ENCODE data around the gene MYCBP. TPM values are rescaled to one million over a fixed set of nuclear protein-coding genes. Genes with fewer than 3 reads are reported as not detected.

MYCBP gene
- total RNA-seq, 6 experiments from 2014 or later, result 28.4 to 43.7 (median 36.3) TPM

- Mint-ChIP-seq H3K27me3 (ENCODE audit: insufficient read depth) (peaks cover 39% of the 10 kb centered on the region), H3K4me3 (no peak overlapping the region), H3K36me3 (ENCODE audit: low read depth) (no peaks in the 10 kb centered on the region), H3K4me1 (ENCODE audit: low read depth) (no peaks in the 10 kb centered on the region), H3K27ac (no peak overlapping the region), H3K9me3 (no peaks in the 10 kb centered on the region)
- DNase-seq, result no peak
- TF ChIP-seq, protein P1, sequence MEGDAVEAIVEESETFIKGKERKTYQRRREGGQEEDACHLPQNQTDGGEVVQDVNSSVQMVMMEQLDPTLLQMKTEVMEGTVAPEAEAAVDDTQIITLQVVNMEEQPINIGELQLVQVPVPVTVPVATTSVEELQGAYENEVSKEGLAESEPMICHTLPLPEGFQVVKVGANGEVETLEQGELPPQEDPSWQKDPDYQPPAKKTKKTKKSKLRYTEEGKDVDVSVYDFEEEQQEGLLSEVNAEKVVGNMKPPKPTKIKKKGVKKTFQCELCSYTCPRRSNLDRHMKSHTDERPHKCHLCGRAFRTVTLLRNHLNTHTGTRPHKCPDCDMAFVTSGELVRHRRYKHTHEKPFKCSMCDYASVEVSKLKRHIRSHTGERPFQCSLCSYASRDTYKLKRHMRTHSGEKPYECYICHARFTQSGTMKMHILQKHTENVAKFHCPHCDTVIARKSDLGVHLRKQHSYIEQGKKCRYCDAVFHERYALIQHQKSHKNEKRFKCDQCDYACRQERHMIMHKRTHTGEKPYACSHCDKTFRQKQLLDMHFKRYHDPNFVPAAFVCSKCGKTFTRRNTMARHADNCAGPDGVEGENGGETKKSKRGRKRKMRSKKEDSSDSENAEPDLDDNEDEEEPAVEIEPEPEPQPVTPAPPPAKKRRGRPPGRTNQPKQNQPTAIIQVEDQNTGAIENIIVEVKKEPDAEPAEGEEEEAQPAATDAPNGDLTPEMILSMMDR (IDR thresholded peaks at IDR 0.05), result no peak
Observed at GRCh38 chr1:38819040-38819439, 54.1 kb downstream of the MYCBP start.

GRCh38 chr1:38818175-38818976 lies 54.8 kb downstream of the MYCBP start:
- Mint-ChIP-seq H3K4me1 (ENCODE audit: low read depth) (no peaks in the 10 kb centered on the region), H3K9me3 (no peaks in the 10 kb centered on the region), H3K27me3 (ENCODE audit: insufficient read depth) (peaks cover 46% of the 10 kb centered on the region), H3K27ac (no peak overlapping the region), H3K36me3 (ENCODE audit: low read depth) (no peaks in the 10 kb centered on the region), H3K4me3 (no peak overlapping the region)
- DNase-seq, result no peak
- TF ChIP-seq, protein P1 (IDR thresholded peaks at IDR 0.05), result peak; percentile 91

- Mint-ChIP-seq H3K27me3 (ENCODE audit: insufficient read depth) (peaks cover 53% of the 10 kb centered on the region), H3K36me3 (ENCODE audit: low read depth) (no peaks in the 10 kb centered on the region), H3K4me1 (ENCODE audit: low read depth) (no peaks in the 10 kb centered on the region), H3K9me3 (no peaks in the 10 kb centered on the region), H3K27ac (no peak overlapping the region), H3K4me3 (no peak overlapping the region)
- TF ChIP-seq, protein P1 (IDR thresholded peaks at IDR 0.05), result no peak
- no peak for DNase-seq
Observed at GRCh38 chr1:38817267-38818174, 55.6 kb downstream of the MYCBP start.

- Mint-ChIP-seq H3K9me3 (no peaks in the 10 kb centered on the region), H3K27me3 (ENCODE audit: insufficient read depth) (peaks cover 56% of the 10 kb centered on the region), H3K4me1 (ENCODE audit: low read depth) (no peaks in the 10 kb centered on the region), H3K36me3 (ENCODE audit: low read depth) (no peaks in the 10 kb centered on the region), H3K27ac (no peak overlapping the region), H3K4me3 (no peak overlapping the region)
- DNase-seq, result no peak
- TF ChIP-seq, protein P1 (IDR thresholded peaks at IDR 0.05), result no peak
Observed at GRCh38 chr1:38815903-38816627, 57.1 kb downstream of the MYCBP start.

- TF ChIP-seq, protein P1 (IDR thresholded peaks at IDR 0.05), result no peak
- Mint-ChIP-seq H3K27me3 (ENCODE audit: insufficient read depth) (peaks cover 61% of the 10 kb centered on the region), H3K9me3 (no peaks in the 10 kb centered on the region), H3K27ac (no peak overlapping the region), H3K4me1 (ENCODE audit: low read depth) (no peaks in the 10 kb centered on the region), H3K36me3 (ENCODE audit: low read depth) (no peaks in the 10 kb centered on the region), H3K4me3 (no peak overlapping the region)
- no peak for DNase-seq
Observed at GRCh38 chr1:38814984-38815464, 58.1 kb downstream of the MYCBP start.

Data from HFFc6 (cell line).